MM.1S (cell line): ENCODE results near the gene NLRP1.

Source experiments
- DNase-seq: peaks from one replicate; pipeline ENCODE4 v3.0.0-alpha.2; 2015
- H2AFZ ChIP-seq: fragments of 300-600 bp; sonication (generic); 2 replicates; pipeline ENCODE4 v1.6.0; 2016; ENCODE audit warnings: antibody characterized with exemption, low read length
- H3F3A ChIP-seq: fragments of 300-600 bp; sonication (generic); 2 replicates; pipeline ENCODE4 v1.6.1; 2016; ENCODE audit warnings: mild to moderate bottlenecking, antibody characterized with exemption, low read length, moderate library complexity, mixed read lengths; ENCODE audit not compliant: insufficient read depth
- H3K27ac ChIP-seq: fragments of 300-600 bp; sonication (generic); 2 replicates; pipeline ENCODE4 v1.5.1; 2016; ENCODE audit warnings: mild to moderate bottlenecking, low read length
- H3K27me3 ChIP-seq: fragments of 300-600 bp; sonication (generic); replicated peaks from 2 replicates; pipeline ENCODE4 v1.6.0; 2016; ENCODE audit warnings: low read length; ENCODE audit not compliant: insufficient read depth
- H3K36me3 ChIP-seq: fragments of 300-600 bp; sonication (generic); replicated peaks from 2 replicates; pipeline ENCODE4 v1.6.1; 2016; ENCODE audit warnings: mild to moderate bottlenecking, low read length, mixed read lengths; ENCODE audit not compliant: insufficient read depth
- H3K4me1 ChIP-seq: fragments of 300-600 bp; sonication (generic); 2 replicates; pipeline ENCODE4 v1.6.1; 2016; ENCODE audit warnings: low read length, mixed read lengths
- H3K4me2 ChIP-seq: fragments of 300-600 bp; sonication (generic); 2 replicates; pipeline ENCODE4 v1.6.0; 2016; ENCODE audit warnings: low read depth, low read length
- H3K4me3 ChIP-seq: fragments of 300-600 bp; sonication (generic); 2 replicates; pipeline ENCODE4 v1.5.1; 2016; ENCODE audit warnings: low read length, mixed read lengths
- H3K79me2 ChIP-seq: fragments of 300-600 bp; sonication (generic); 2 replicates; pipeline ENCODE4 v1.6.1; 2016; ENCODE audit warnings: mixed run types, low read length, mixed read lengths
- H3K9ac ChIP-seq: fragments of 300-600 bp; sonication (generic); 2 replicates; pipeline ENCODE4 v1.6.1; 2016; ENCODE audit warnings: low read length, mixed read lengths
- H3K9me2 ChIP-seq: fragments of 300-600 bp; sonication (generic); replicated peaks from 2 replicates; pipeline ENCODE4 v1.6.1; 2016; ENCODE audit warnings: mild to moderate bottlenecking, low read length, mixed read lengths; ENCODE audit not compliant: insufficient read depth
- H3K9me3 ChIP-seq: fragments of 300-600 bp; sonication (generic); replicated peaks from 2 replicates; pipeline ENCODE4 v1.6.1; 2016; ENCODE audit warnings: mild to moderate bottlenecking, low read length, mixed read lengths; ENCODE audit not compliant: insufficient read depth
- H4K20me1 ChIP-seq: fragments of 300-600 bp; sonication (generic); 2 replicates; pipeline ENCODE4 v1.6.1; 2016; ENCODE audit warnings: mild to moderate bottlenecking, low read length, moderate library complexity, mixed read lengths; ENCODE audit not compliant: insufficient read depth
- EZH2 ChIP-seq: fragments of 300-600 bp; sonication (generic); optimal IDR thresholded peaks from 2 replicates; pipeline ENCODE3; 2017; ENCODE audit warnings: low read depth, mild to moderate bottlenecking, antibody characterized with exemption, low read length, mixed read lengths
- EZH2phosphoT487 ChIP-seq: fragments of 300-600 bp; sonication (generic); IDR thresholded peaks from 2 replicates; pipeline ENCODE4 v1.6.1; 2018; ENCODE audit warnings: antibody characterized with exemption, low read length
- TF ChIP-seq, protein P1 (sequence below): fragments of 300-600 bp; sonication (generic); IDR thresholded peaks from 2 replicates; pipeline ENCODE4 v1.5.1; 2016; ENCODE audit warnings: antibody characterized with exemption, low read length, mixed read lengths

NLRP1 gene

DNA sequence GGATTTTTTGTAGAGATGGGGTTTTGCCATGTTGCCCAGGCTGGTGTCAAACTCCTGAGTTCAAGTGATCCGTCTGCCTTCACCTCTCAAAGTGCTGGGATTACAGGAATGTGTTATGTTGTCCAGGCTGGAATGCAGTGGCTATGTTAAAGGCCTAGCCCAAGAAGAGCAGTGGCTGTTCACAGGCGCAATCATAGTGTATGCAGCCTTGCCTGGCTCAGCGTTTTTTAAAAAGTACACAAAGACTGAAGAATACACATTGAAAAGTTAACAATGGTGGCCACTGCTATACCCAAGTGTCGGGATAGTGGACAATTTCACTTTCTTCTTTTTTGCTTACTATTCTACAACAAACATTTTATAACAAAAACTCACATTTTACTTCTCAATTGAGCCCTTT is 105.3 kb downstream of the NLRP1 start:
- DNase-seq, result no peak
- Histone ChIP-seq H3K27me3 (no peaks in the 10 kb centered on the region), H3K79me2 (peaks cover 42% of the 10 kb centered on the region), H3K9me3 (no peaks in the 10 kb centered on the region), H3K4me3 (no peak overlapping the region), H4K20me1 (no peaks in the 10 kb centered on the region), H2AFZ (no peak overlapping the region), H3K4me1 (no peaks in the 10 kb centered on the region), H3F3A (no peaks in the 10 kb centered on the region), H3K4me2 (no peak overlapping the region), H3K9me2 (no peaks in the 10 kb centered on the region), H3K36me3 (peaks cover 8% of the 10 kb centered on the region), H3K27ac (no peak overlapping the region), H3K9ac (no peak overlapping the region)
- TF ChIP-seq, protein P1, sequence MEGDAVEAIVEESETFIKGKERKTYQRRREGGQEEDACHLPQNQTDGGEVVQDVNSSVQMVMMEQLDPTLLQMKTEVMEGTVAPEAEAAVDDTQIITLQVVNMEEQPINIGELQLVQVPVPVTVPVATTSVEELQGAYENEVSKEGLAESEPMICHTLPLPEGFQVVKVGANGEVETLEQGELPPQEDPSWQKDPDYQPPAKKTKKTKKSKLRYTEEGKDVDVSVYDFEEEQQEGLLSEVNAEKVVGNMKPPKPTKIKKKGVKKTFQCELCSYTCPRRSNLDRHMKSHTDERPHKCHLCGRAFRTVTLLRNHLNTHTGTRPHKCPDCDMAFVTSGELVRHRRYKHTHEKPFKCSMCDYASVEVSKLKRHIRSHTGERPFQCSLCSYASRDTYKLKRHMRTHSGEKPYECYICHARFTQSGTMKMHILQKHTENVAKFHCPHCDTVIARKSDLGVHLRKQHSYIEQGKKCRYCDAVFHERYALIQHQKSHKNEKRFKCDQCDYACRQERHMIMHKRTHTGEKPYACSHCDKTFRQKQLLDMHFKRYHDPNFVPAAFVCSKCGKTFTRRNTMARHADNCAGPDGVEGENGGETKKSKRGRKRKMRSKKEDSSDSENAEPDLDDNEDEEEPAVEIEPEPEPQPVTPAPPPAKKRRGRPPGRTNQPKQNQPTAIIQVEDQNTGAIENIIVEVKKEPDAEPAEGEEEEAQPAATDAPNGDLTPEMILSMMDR, result no peak
- TF ChIP-seq EZH2phosphoT487, result no peak
- no peak for TF ChIP-seq EZH2

DNA sequence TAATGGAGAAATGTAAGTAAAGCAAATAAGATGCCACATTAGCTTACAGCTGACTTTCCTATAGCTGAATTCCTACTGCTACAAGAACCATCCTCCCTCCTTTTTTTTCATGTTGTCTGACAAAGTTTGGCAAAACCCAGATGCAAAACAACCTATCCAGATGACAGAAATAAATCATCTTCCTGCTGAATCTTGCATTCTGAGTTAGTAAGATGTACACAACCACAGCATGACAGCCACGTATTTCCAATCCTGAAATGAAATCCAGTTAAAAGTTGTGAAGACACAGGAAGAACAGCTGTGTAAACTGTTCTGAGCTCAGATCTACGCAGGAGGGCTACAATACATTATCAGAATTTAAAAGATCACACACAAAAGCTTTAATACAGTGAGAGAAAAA is 110.4 kb downstream of the NLRP1 start:
- H3K9me2 ChIP-seq, result no peaks in the 10 kb centered on the region

DNA sequence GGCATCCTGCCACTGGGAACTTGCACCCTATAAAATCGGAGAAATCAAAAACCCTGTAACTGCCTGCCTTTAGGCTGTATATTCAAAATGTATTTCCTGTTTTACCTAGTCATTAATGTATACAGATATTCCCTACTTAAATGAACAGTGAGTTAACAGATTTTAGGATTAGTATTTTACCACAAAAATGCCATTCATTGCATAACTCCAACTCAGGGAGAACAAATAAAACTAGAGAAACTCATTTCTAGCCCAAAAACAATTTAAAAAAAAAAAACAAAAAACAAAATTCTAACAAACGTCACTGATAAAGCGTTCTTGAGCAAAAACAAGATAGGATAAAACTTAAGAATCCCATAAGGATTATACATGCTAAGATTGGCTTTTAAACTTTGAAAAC is 111.8 kb downstream of the NLRP1 start:
- no peaks in the 10 kb centered on the region for H3K27me3 ChIP-seq
- peaks cover 20% of the 10 kb centered on the region for H3K79me2 ChIP-seq
- no peak for DNase-seq
- no peaks in the 10 kb centered on the region for H3K4me1 ChIP-seq
- H3K36me3 ChIP-seq, result peaks cover 3% of the 10 kb centered on the region; the same call in 1 of the 2 replicates
- no peak overlapping the region for H3K4me2 ChIP-seq
- H3K9me2 ChIP-seq, result no peaks in the 10 kb centered on the region
- no peak overlapping the region for H2AFZ ChIP-seq
- H4K20me1 ChIP-seq, result no peaks in the 10 kb centered on the region
- TF ChIP-seq, protein P1, result no peak
- no peak for TF ChIP-seq EZH2
- no peak for TF ChIP-seq EZH2phosphoT487
- H3F3A ChIP-seq, result peaks cover 7% of the 10 kb centered on the region; the same call in 1 of the 2 replicates
- no peak overlapping the region for H3K27ac ChIP-seq
- no peak overlapping the region for H3K9ac ChIP-seq
- no peak overlapping the region for H3K4me3 ChIP-seq
- no peaks in the 10 kb centered on the region for H3K9me3 ChIP-seq

More for the DNA sequence above, 110.4 kb downstream of the NLRP1 start:
- H3K36me3 ChIP-seq, result peaks cover 3% of the 10 kb centered on the region; the same call in 1 of the 2 replicates
- no peak overlapping the region for H3K9ac ChIP-seq
- no peaks in the 10 kb centered on the region for H3K4me1 ChIP-seq
- DNase-seq, result no peak
- no peaks in the 10 kb centered on the region for H3K9me3 ChIP-seq
- H3K27me3 ChIP-seq, result no peaks in the 10 kb centered on the region
- 0 out of 2 replicates have a peak, but pooled peaks cover 9% of the 10 kb centered on the region for H3K79me2 ChIP-seq
- no peak overlapping the region for H3K4me3 ChIP-seq
- TF ChIP-seq, protein P1, result no peak
- TF ChIP-seq EZH2phosphoT487 (no peak), EZH2 (no peak)
- no peaks in the 10 kb centered on the region for H4K20me1 ChIP-seq
- peaks cover 7% of the 10 kb centered on the region; the same call in 1 of the 2 replicates for H3F3A ChIP-seq
- no peak overlapping the region for H3K4me2 ChIP-seq
- H3K27ac ChIP-seq, result no peak overlapping the region
- no peak overlapping the region for H2AFZ ChIP-seq
